Loucy (cell line): Measurements from ENCODE around the gene CROCC.

ENCODE experiments used
- CTCF ChIP-seq: fragments of 200-600 bp; sonication (generic); conservative IDR thresholded peaks from 2 replicates; pipeline ENCODE4 v1.5.1; 2014; ENCODE audit warnings: mild to moderate bottlenecking, antibody characterized with exemption, low read length
- EZH2phosphoT487 ChIP-seq: fragments of 200-600 bp; IDR thresholded peaks from 2 replicates; pipeline ENCODE4 v1.6.1; 2018; ENCODE audit warnings: antibody characterized with exemption, mild to moderate bottlenecking, moderate library complexity, borderline replicate concordance

DNA sequence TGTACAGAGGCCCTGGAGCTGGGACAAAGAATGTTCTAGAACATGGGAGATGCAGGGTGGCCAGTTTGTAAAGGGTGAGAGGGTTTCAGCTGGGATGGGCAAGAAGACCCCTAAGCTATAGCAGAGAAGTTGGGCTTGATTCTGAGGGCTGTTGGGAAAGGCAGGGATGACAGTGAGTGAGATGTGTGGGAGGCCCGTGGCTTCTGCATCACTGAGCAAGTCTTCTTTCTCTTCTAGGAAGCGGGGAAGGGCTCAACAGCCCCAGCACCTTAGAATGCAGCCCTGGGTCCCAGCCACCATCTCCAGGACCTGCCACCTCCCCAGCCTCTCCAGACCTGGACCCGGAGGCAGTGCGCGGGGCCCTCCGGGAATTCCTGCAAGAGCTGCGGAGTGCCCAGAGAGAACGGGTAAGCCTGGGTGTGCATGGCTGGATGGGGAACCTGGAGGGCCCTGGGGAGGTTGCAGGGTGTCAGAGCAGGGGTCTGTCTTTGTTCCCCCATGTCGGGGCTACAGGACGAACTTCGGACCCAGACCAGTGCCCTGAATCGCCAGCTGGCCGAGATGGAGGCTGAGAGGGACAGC lies 43.8 kb downstream of the CROCC start:
- TF ChIP-seq EZH2phosphoT487 (no peak), CTCF (no peak)
